OCI-LY1 (cell line): ENCODE measurements around the gene TKTL1.

Experiments
- H2AFZ ChIP-seq: fragments of 200-600 bp; sonication (generic), shearing (Covaris generic); 2 replicates; pipeline ENCODE4 v1.6.0; 2014; ENCODE audit warnings: antibody characterized with exemption, mild to moderate bottlenecking, low read length
- H3F3A ChIP-seq: fragments of 200-600 bp; sonication (generic), shearing (Covaris generic); 2 replicates; pipeline ENCODE4 v1.6.0; 2014; ENCODE audit warnings: mild to moderate bottlenecking, antibody characterized with exemption, low read length, moderate library complexity; ENCODE audit not compliant: insufficient read depth
- H3K27ac ChIP-seq: fragments of 200-600 bp; sonication (generic); 2 replicates; pipeline ENCODE4 v1.5.1; 2014; ENCODE audit warnings: low read length, mixed run types, mild to moderate bottlenecking, low read depth; ENCODE audit not compliant: poor library complexity, severe bottlenecking
- H3K27me3 ChIP-seq: fragments of 200-600 bp; sonication (generic); 2 replicates; pipeline ENCODE4 v1.6.0; 2014; ENCODE audit warnings: antibody characterized with exemption, mild to moderate bottlenecking, low read length, moderate library complexity; ENCODE audit not compliant: insufficient read depth
- H3K36me3 ChIP-seq: fragments of 200-600 bp; sonication (generic); 2 replicates; pipeline ENCODE4 v1.6.1; 2014; ENCODE audit warnings: mild to moderate bottlenecking, antibody characterized with exemption, low read length, moderate library complexity, mixed read lengths; ENCODE audit not compliant: insufficient read depth
- H3K4me1 ChIP-seq: fragments of 200-600 bp; sonication (generic); 2 replicates; pipeline ENCODE4 v1.5.1; 2014; ENCODE audit warnings: mild to moderate bottlenecking, low read length, moderate library complexity; ENCODE audit not compliant: insufficient read depth, severe bottlenecking
- H3K4me2 ChIP-seq: fragments of 200-600 bp; sonication (generic), shearing (Covaris generic); 2 replicates; pipeline ENCODE4 v1.6.1; 2014; ENCODE audit warnings: low read length
- H3K4me3 ChIP-seq: fragments of 200-600 bp; sonication (generic); 2 replicates; pipeline ENCODE4 v1.5.1; 2014; ENCODE audit warnings: low read length, low read depth, mild to moderate bottlenecking, mixed read lengths; ENCODE audit not compliant: poor library complexity, severe bottlenecking
- H3K79me2 ChIP-seq: fragments of 200-600 bp; shearing (Covaris generic); 2 replicates; pipeline ENCODE4 v1.6.1; 2016; ENCODE audit warnings: mixed run types, low read length, mixed read lengths; ENCODE audit not compliant: insufficient read depth
- H3K9ac ChIP-seq: fragments of 200-600 bp; sonication (generic), shearing (Covaris generic); 2 replicates; pipeline ENCODE4 v1.6.1; 2014; ENCODE audit warnings: mild to moderate bottlenecking, low read length, mixed read lengths
- H3K9me2 ChIP-seq: fragments of 200-600 bp; sonication (generic), shearing (Covaris generic); 2 replicates; pipeline ENCODE4 v1.6.1; 2014; ENCODE audit warnings: low read depth, mild to moderate bottlenecking, low read length, mixed read lengths
- H3K9me3 ChIP-seq: fragments of 200-600 bp; shearing (Covaris generic); 2 replicates; pipeline ENCODE4 v1.6.1; 2014; ENCODE audit warnings: low read length, mixed read lengths
- H4K20me1 ChIP-seq: fragments of 200-600 bp; sonication (generic), shearing (Covaris generic); 2 replicates; pipeline ENCODE4 v1.6.0; 2016; ENCODE audit warnings: mild to moderate bottlenecking, low read length; ENCODE audit not compliant: insufficient read depth
- EZH2 ChIP-seq: fragments of 200-600 bp; sonication (generic), shearing (Covaris generic); IDR thresholded peaks from 2 replicates; pipeline ENCODE4 v1.8.0; 2017; ENCODE audit warnings: borderline replicate concordance, mixed run types, mild to moderate bottlenecking, antibody characterized with exemption, low read length, moderate library complexity, mixed read lengths
- TF ChIP-seq, protein P1 (sequence below): fragments of 200-600 bp; sonication (generic), shearing (Covaris generic); IDR thresholded peaks from 2 replicates; pipeline ENCODE4 v1.5.1; 2017; ENCODE audit warnings: mild to moderate bottlenecking, antibody characterized with exemption, low read length, moderate library complexity, mixed read lengths

Gene TKTL1

DNA sequence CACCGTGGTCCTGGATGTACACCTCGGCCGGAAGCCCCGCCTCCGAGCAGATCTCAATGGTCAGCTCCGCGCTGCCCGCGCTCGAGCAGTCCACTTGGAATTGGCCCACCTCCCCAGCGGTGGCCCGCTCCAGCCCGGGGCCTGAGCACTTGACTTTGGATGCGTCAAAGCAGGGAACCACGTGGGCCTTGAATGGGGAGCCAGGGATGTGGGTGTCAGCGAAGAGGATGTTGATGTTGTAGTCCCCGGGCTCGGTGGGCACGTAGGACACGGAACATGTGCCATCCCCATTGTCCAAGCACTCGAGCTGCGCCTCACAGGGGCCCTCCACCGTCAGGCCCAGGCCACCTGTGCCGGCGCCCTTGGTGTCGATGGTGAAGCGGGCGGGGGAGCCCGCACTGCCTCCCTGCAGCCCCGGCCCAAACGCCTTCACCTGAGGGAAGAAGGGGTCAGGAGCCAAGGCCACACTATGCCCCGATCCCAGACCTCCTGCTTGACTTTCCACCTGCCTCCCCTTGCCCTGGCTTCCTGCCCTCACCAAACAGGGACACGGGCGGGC, 64.6 kb downstream of the TKTL1 start:
- no peak overlapping the region for H2AFZ ChIP-seq
- no peak overlapping the region for H3K27ac ChIP-seq
- H3K9ac ChIP-seq, result no peak overlapping the region
- H3K27me3 ChIP-seq, result no peaks in the 10 kb centered on the region
- TF ChIP-seq, protein P1, sequence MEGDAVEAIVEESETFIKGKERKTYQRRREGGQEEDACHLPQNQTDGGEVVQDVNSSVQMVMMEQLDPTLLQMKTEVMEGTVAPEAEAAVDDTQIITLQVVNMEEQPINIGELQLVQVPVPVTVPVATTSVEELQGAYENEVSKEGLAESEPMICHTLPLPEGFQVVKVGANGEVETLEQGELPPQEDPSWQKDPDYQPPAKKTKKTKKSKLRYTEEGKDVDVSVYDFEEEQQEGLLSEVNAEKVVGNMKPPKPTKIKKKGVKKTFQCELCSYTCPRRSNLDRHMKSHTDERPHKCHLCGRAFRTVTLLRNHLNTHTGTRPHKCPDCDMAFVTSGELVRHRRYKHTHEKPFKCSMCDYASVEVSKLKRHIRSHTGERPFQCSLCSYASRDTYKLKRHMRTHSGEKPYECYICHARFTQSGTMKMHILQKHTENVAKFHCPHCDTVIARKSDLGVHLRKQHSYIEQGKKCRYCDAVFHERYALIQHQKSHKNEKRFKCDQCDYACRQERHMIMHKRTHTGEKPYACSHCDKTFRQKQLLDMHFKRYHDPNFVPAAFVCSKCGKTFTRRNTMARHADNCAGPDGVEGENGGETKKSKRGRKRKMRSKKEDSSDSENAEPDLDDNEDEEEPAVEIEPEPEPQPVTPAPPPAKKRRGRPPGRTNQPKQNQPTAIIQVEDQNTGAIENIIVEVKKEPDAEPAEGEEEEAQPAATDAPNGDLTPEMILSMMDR, result no peak
- no peak for TF ChIP-seq EZH2
- no peaks in the 10 kb centered on the region for H3K79me2 ChIP-seq
- no peak overlapping the region for H3K4me2 ChIP-seq
- no peaks in the 10 kb centered on the region for H3K9me2 ChIP-seq
- peaks cover 31% of the 10 kb centered on the region for H3K36me3 ChIP-seq
- no peaks in the 10 kb centered on the region for H4K20me1 ChIP-seq
- no peaks in the 10 kb centered on the region for H3K4me1 ChIP-seq
- H3F3A ChIP-seq, result no peaks in the 10 kb centered on the region
- H3K9me3 ChIP-seq, result no peaks in the 10 kb centered on the region
- H3K4me3 ChIP-seq, result no peak overlapping the region

DNA sequence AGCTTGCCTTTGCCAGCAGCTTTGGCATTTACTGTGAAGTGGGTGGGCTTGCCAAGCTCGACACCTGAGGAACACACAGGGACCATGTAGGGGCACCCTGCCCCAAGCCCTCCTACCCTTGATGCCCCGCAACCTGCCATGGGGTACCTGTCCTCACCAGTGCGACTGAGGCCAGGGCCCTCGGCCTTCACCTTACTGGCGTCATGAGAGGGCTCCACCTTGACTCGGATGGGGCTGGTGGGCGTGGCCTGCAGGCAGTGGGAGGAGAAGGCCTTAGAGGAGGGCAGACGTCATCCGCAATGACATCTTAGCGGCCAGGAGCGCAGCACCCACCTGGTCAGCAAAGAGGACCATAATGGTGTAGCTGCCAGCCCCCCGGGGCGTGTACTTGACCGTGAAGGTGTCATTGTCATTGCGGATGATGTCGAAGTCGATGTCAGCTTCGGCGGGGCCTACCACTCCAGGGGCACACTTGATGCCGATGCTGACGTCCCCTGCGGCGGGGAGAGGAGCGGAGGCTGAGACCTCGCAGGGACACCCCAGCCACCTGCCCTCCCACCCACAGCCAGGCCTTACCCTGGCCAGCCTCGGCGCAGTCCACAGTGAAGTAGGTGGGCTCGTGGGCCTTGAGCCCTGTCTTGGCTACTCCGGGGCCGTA, 66.6 kb downstream of the TKTL1 start:
- no peak overlapping the region for H3K27ac ChIP-seq
- peaks cover 29% of the 10 kb centered on the region for H3K36me3 ChIP-seq
- H3K9ac ChIP-seq, result no peak overlapping the region
- no peaks in the 10 kb centered on the region for H3K9me2 ChIP-seq
- no peak overlapping the region for H3K4me3 ChIP-seq
- no peaks in the 10 kb centered on the region for H3F3A ChIP-seq
- H2AFZ ChIP-seq, result no peak overlapping the region
- H3K4me2 ChIP-seq, result no peak overlapping the region
- H3K79me2 ChIP-seq, result no peaks in the 10 kb centered on the region
- TF ChIP-seq EZH2, result no peak
- TF ChIP-seq, protein P1, result no peak
- H3K4me1 ChIP-seq, result no peaks in the 10 kb centered on the region
- H3K27me3 ChIP-seq, result no peaks in the 10 kb centered on the region
- H4K20me1 ChIP-seq, result no peaks in the 10 kb centered on the region
- no peaks in the 10 kb centered on the region for H3K9me3 ChIP-seq

DNA sequence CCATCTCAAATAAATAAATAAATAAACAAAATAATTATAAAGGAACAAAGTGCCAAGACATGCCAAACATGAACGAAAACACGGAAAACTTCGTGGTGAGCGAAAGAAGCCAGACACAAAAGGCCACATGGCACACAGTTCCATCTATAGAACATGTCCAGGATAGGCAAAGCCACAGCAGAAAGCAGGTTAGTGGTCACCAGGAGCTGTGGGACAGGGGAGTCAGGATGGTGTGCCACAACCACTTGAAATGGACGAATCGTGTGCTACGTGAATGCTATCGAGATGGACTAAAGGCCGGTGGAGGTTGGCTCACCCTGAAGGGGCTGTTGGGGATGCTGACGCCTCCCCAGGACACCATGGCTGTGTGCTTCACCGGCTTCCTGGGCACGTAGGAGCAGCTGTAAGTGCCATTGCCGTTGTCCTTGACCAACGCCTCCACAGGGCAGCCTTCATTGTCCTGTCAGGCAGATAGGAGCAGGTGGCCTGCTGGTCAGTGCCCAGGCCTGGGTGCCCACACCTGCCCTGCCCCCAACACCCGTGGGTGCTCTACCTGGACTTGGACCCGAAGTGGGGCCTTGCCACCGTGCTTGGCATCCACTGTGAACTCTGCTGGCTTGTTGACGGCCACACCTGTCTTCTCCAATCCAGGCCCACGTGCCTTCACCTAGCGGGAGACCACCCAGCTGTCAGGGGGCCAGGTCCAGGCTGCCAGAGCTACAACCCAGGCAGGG, 68.3 kb downstream of the TKTL1 start:
- Histone ChIP-seq H3K4me3 (no peak overlapping the region), H4K20me1 (no peaks in the 10 kb centered on the region)

More for the DNA sequence above, 68.3 kb downstream of the TKTL1 start:
- no peaks in the 10 kb centered on the region for H3K9me2 ChIP-seq
- H3K9ac ChIP-seq, result no peak overlapping the region
- no peaks in the 10 kb centered on the region for H3K79me2 ChIP-seq
- no peaks in the 10 kb centered on the region for H3K27me3 ChIP-seq
- no peaks in the 10 kb centered on the region for H3K9me3 ChIP-seq
- no peak overlapping the region for H3K27ac ChIP-seq
- no peak overlapping the region for H3K4me2 ChIP-seq
- peaks cover 4% of the 10 kb centered on the region for H3K4me1 ChIP-seq
- H2AFZ ChIP-seq, result no peak overlapping the region
- TF ChIP-seq EZH2, result no peak
- TF ChIP-seq, protein P1, result no peak
- H3F3A ChIP-seq, result no peaks in the 10 kb centered on the region
- peaks cover 25% of the 10 kb centered on the region for H3K36me3 ChIP-seq
